HFF-Myc (cell line): ENCODE results near the gene UST.

Source experiments
- DNase-seq: peaks from one replicate; pipeline ENCODE4 v3.0.0-alpha.2; 2011; ENCODE audit warnings: low read depth; ENCODE audit errors: extremely low read depth
- H3K4me3 ChIP-seq: replicated peaks from 2 replicates; pipeline ENCODE4 v1.5.1; 2011; ENCODE audit warnings: low read depth, mild to moderate bottlenecking, control low read depth, low read length
- TF ChIP-seq, protein P1 (sequence below): IDR thresholded peaks from 2 replicates; pipeline ENCODE4 v1.5.1; 2012; ENCODE audit warnings: mild to moderate bottlenecking, low read depth, low read length, control low read depth; ENCODE audit errors: missing control alignments

The UST gene

DNA sequence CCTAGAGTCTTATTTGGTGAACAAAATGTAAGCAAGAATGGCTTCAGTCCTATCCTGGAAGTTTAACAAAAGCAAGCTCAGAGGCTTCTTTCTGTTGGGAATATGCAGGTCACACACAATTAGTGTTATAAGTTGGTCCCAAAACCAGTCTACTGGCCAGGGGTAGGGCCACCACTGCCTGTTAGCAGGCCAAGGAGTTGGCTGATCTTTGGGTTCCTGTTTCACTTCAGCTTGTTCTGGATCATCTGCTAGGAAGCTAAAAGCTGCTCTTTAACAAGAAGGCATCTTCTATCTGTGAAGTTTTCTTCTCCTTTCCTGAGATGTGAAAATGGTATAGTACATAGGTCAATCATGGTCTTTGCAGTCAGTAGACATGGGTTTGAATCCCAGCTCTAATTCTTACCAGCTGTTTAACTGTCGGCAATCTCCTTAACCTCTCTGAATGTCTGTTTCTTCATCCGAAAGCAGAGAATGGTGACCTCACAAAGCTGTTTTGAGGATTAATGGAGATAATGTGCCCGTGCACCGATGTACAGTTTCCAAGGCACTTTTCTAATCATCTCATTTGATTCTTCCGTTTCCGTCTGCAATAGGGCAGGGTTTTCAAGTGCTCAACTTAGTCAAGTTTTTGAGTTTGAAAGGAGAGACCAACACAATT, 299.5 kb downstream of the UST start:
- TF ChIP-seq, protein P1, sequence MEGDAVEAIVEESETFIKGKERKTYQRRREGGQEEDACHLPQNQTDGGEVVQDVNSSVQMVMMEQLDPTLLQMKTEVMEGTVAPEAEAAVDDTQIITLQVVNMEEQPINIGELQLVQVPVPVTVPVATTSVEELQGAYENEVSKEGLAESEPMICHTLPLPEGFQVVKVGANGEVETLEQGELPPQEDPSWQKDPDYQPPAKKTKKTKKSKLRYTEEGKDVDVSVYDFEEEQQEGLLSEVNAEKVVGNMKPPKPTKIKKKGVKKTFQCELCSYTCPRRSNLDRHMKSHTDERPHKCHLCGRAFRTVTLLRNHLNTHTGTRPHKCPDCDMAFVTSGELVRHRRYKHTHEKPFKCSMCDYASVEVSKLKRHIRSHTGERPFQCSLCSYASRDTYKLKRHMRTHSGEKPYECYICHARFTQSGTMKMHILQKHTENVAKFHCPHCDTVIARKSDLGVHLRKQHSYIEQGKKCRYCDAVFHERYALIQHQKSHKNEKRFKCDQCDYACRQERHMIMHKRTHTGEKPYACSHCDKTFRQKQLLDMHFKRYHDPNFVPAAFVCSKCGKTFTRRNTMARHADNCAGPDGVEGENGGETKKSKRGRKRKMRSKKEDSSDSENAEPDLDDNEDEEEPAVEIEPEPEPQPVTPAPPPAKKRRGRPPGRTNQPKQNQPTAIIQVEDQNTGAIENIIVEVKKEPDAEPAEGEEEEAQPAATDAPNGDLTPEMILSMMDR = no peak
- DNase-seq = no peak
- no peak overlapping the region for H3K4me3 ChIP-seq

DNA sequence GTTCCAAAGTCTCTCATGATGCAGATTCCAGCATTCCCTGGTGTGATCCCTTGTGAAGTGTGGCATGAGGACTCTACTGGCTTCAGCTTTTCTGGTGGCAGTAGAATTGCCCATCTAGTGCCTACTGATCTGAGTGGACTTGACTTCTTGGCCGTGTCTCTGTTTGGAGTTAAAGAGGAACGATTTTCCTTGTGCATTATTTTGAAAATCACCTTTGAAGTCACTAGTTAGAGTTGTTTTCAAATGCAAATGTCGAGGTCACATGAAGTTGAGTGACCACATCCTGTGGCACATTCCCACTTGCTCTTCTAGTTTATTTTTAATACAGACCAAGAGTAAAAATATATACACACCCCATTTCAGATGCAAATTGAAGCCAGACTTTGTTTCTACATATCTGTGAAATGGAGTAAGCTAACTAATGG, 300.0 kb downstream of the UST start:
- no peak for DNase-seq
- TF ChIP-seq, protein P1 = no peak
- no peak overlapping the region for H3K4me3 ChIP-seq

DNA sequence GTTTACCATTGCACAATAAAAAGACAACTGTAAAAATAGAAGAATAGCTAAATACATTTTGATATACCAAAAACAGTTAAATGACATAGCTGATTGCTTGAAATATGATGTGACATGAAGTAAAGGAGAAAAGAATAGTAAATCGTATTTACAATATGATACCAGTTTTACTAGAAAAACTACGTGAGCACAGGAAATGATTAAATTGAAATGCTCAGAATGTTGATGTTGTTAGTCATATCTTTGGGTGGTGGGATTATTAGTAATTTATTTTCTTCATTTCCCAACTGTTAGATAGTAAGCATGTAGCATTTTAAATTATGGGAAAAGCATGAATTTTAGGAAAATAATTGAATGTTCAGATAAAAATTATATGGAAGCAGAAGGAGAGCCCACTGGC, 302.4 kb downstream of the UST start:
- DNase-seq = no peak
- TF ChIP-seq, protein P1 = no peak

DNA sequence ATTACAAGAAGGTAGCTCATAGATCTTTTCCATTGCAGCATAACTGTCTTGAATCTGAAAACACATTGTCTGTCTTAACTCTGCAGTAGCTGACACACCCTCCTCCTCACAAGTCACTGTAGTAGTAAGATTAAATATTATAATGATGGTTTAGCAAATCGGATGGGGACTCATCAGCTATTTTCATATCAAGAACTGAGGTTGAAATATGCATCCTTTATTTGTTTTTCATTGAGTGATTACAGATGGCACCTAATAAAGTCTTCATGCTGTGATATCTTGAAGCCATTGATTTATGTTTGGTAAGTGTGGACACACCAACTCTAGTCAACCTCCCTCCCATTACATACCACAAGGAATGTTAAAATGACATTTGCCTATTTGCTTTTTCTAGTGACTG, 303.3 kb downstream of the UST start:
- DNase-seq = no peak
- H3K4me3 ChIP-seq = no peak overlapping the region
- TF ChIP-seq, protein P1 = no peak

More for the DNA sequence above, 302.4 kb downstream of the UST start:
- no peak overlapping the region for H3K4me3 ChIP-seq

DNA sequence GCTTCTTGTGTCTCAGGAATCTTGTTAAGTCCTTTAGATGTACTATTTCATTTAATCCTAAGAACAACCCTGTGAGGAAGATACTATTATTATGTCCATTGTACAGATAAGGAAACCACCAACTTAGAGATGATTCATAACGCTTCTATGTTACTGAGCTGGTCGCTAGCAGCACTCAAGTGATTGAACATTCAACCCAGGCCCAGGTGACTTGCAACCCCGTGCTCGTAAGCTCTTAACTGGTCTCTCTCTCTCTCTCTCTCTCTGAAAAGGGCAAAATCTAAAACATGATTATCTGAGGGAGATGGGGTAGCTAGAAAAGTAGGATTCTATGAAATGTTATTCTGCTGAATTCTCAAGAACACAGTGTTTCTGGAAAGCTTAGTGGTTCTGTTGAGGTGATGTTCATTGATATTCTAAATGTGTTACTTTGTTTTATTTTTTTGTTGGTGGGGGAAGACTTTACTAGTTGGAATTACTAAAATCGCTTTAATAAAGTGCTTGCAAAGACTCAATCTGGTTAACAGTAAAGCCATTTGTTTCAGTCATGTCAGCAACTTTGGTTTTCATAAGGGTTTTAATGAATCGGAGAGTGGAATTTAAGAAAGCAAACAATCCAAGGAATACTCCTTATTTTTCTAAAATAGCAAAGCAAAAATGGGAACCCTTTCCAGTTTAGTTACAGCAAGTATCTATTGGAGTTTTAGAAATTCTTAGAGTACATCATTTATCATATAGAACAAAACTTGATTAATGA, 305.7 kb downstream of the UST start:
- H3K4me3 ChIP-seq = no peak overlapping the region
- DNase-seq = no peak
- TF ChIP-seq, protein P1 = no peak

DNA sequence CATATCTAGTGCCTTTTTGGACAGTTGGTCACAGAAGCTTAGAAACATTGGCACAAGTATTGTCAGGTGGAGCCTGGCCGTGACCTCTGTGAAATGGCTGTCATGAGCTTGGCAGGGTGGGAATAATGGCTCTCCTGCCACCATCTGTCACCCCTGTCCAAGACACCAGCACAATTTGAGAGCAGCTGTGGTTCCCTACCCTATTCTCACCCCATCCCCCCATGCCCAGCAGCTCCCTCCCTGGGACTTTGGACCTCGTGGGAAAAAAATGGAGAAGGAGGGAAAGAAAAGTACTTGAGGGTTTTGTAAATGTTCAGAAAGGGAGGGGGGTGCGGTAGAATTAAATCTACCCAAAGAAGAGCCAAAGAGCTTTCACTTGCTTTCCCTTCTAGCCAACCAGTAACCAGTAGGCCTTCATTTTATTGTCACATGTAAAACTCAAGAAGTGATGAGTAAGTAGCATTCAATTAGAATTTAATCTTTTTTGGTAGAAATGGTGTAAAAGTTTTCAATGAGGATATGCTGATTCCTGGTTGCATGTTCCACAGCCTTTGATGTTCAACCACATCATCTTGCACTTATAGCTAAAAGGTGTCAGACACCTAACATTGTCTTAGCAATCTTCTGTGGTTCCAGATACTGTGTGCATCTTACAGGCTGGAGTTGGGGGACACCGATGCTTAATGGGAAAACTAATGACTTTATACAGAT, 307.2 kb downstream of the UST start:
- H3K4me3 ChIP-seq = no peak overlapping the region
- DNase-seq = no peak
- TF ChIP-seq, protein P1 = no peak
